Raji (cell line): ENCODE results near the gene LRRN4CL.

ENCODE experiments used
- POLR2A ChIP-seq: IDR thresholded peaks from 2 replicates; pipeline ENCODE4 v1.6.1; 2011; ENCODE audit warnings: low read depth, low read length, control low read depth; ENCODE audit not compliant: insufficient read depth

The LRRN4CL gene

DNA sequence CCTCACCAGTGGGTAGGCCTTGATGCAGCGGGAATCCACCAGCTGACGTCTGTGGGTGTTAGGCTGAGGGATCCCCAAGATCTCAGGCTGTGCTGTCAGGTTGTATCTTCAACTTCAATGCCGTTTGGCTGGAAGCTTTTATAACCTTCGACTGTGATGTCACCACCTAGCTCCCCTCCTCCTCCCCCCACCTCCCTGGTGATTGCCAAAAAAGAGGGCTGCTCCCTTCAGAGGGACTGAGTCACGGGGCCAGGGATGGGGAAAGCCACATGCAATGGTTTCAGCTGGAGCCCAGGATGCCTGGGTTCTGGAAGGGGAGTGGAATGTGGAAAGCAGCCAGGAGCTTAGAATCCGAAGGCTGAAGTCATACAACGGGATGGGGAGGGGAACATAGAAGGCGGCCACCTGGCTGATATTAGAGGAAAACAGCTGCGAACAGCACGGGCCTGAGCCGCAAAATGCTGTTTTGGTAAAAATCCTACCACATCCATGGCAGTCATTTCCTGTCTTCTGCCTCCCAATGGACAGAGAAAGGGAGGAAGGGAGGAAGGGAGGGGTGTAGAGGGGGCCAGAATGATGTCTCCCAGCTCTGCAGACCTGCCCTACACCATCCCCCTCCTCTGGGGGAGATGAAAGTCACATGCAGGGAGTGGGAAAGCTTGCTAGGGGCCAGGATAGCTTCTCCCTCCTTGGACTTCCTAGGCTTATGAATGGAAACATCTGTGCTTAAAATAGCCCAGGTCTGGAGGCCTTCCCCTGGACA lies at the start of gene LRRN4CL:
LRRN4CL (minus strand) TSS at position 110 of the 763 bp plus-strand sequence. CDS start 1,022 bp downstream, outside the sequence.
- no peak for TF ChIP-seq POLR2A

DNA sequence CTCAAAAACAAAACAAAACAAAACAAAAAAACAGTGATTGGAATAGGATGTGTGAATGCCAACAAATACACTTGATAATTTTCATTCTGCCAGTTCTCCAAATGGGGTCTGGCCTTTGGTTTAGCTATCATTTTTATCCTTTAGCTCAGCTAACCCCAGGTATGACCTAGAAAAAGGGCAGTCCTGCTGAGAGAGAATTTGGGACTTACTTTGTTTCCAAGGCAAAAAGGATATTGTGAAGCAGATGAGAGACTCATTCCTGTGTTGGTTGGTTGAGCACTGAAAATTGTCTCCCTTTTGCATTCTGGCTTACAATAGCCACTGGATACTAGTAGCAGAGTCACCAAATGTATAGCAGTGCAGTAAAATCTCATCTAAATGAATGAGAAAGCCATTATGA lies 47.9 kb upstream of the LRRN4CL start:
- TF ChIP-seq POLR2A, result no peak

DNA sequence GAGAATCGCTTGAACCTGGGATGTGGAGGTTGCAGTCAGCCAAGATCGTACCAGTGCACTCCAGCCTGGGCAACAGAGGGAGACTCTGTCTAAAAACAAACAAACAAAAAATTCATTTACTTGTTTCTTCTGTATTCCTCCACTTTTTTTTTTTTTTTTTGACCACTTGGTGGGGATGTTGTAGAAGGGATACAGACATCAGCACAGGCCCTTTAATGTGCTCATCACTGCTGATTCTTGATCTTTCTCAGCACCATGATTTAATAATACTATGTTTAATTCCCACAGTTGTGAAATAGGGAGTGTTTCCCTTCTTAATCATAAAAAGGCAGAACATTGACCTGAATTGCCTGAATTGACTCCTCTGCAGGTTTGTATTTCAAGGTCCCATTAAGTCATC lies 43.5 kb upstream of the LRRN4CL start:
- no peak for TF ChIP-seq POLR2A

DNA sequence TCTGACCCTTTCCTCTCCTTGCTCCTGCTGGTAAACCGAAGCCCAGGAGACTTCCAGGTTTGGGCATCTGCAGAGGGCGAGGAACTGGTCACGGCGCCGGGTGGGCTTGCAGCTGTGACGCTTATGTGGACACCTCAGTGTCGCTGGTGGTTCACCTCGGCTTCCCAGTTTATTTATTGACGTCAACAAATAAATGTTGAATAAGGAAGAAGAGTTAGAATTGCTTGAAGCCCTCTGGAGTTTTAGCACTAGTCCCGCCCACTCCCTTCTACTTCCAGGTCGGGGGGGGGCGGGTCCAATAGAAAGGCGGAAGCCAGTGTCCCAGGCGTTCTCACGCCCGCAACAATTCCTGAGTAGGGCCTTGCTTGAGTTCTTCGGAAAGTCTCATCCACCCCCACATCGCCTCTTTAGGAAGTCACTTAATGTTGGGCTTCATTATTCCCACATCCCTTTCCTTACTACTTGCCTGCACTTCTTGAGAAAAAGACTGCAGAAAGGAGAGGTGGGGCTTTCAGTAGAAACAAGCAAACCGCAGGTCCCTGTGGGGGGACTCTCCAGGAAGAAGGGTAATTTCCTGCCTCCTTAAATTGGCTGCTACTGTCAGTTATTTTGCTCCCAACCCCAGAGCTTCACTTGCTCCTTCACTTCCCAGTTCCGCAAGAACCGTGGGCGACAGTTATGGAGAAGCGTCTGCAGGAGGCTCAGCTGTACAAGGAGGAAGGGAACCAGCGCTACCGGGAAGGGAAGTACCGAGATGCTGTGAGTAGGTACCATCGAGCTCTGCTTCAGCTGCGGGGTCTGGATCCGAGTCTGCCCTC lies 39.0 kb upstream of the LRRN4CL start, which contains the start of gene TTC9C:
TTC9C (plus strand) TSS at position 316 of the 818 bp plus-strand sequence; CDS start at position 679, 363 bp downstream.
- peak; percentile 83 for TF ChIP-seq POLR2A

DNA sequence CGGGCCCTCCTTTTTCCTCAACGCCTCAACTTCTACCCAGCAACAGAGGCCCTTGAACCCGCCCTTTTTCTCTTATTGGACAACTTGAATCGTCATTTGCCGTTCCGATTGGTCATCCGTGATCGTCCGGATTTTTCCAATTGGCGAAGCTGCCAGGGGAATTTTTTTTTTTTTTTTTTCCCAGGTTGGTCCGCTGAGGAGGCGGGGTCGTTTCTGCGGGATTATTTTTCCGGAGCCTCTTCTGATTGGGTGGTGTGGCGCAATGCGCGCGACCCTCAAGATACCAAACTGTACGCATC lies 38.5 kb upstream of the LRRN4CL start:
- no peak for TF ChIP-seq POLR2A

DNA sequence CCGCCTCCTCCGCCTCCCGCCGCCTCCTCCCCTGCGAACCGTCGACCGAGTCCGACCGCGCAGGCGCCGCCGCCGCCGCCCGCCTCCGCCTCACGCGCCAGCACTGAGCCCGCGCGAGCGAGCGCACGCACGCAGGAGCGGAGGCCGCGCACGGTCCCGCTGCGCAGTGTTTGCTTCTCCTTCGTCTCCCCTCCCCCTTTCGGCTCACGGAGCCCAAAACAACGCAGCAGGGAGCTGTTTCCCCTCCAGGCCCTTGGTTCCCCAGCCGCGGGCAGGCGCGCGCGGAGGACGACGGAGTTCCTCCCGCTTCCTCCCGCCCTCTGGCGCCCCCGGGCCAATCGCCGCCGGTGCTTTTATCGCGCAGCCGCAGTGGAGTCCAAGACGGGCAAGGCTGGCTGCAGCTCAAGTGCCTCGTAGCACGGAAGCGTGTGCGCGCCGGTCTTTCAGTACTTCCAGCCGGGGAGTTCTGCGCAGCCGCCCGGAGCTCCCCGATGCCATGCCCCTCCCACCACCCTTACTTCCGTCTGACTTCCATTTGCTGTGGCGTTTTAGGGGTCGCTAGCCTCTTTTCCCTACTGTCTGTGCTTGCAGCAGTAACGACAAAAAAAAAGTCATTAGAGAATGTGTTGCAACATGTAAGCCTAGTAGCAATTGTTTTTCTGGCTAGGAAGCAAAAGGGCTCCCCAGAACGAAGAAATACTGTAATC lies 38.0 kb upstream of the LRRN4CL start, which contains the start of gene HNRNPUL2:
HNRNPUL2 (minus strand) TSS at position 293 of the 707 bp plus-strand sequence. CDS start 301 bp downstream, outside the sequence.
- peak; percentile 95 for TF ChIP-seq POLR2A

DNA sequence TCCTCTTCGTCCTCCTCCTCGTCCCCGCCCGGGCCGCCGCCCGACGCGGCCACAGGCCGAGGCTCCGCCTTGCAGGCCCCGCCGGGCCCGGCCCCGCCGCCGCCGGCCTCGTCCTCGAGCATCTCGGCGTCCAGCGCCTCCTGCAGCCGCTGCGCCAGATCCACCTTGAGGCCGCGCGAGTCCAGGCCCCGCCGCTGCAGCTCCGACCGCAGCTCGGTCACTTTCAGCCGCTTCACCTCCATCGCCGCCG lies 37.5 kb upstream of the LRRN4CL start:
- TF ChIP-seq POLR2A, result no peak

DNA sequence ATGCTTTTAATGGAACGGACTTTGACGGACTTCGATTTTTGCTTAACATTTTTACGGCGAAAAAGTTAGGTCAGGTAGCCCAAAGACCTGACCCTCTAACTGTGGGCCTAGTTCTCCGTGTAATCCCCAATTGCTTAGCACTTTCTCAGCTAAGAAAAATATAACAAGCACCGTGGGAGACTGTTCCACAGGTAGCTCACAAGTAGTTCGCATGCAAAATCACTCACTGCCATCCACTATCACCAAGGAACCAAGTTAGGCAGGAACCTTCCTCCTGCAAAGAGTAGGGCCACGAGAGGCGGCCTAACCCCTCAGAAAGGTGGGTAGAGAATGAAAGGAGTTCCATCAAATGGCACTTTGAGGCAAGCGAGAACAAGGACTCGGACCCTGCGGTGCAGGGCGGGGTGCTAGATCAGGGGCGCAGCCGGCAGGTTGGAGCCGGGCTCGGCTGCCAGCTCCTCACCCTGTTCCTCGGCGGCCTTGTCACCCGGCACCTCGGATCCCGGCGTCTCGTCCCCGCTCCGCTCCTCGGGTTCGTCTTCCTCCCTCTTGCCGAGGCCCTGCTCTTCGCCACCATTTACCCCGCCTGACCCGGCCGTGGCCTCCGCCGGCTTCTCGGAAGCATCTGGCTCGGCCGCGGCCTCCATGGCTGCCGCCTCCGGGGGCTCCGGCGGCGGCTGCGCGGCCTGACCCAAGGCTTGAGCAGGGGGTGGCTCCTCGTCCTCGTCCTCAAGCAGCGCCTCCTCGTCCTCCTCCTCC lies 37.0 kb upstream of the LRRN4CL start:
- TF ChIP-seq POLR2A, result no peak

DNA sequence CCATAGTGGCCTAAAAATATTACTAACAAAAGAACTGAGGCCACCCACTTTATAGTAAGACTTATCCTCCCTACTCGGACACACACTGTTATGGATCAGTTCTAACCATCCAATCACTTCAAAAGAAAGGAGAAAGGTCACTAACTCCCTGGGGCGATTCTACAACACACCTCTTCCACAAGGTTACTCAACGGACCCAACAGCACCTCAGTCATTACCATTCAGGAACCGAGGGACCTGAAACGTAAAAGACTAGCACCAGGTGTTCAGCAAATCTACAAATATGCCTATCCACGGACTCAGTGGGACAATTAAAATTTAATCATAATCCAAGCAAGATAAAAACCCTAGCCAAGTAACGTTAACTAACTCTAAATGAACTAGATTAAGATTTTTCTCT lies 36.3 kb upstream of the LRRN4CL start:
- TF ChIP-seq POLR2A, result no peak

DNA sequence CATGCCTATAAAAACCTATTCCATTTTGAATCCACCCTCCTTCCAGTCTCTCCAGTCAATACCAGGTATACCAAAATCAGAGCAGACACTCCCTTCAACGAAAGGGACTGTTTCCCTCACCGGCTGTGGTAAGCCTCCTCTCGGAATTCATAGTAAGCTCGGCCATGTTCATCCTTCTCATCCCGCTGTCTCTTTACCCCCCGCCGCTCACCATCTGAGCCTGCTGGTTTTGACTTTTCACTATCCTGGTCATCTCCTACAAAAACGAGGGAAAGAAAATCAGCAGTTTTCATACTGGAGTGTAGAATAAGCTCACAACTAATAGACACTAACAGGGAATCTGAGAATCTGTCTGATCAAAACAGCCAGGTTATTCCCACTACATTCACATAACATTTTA lies 34.8 kb upstream of the LRRN4CL start:
- TF ChIP-seq POLR2A, result no peak

DNA sequence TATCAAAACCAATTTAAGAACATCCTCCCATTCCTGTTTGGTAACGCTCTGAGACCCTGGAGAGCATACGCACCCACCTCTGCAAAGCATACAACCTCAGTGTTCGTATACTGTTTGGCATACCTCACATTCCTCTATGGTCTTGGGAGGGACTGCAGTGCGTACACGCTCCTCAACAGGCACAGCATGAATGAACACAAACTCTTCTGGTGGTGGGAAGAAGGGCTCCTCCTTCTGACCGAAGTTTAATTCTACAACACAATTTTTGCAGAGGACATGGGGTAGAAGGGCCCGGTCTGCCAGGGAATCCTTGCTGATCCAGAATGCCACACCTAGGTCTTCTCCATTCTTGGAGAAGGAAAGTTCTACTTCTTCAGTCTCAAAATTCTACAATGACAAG lies 32.7 kb upstream of the LRRN4CL start:
- no peak for TF ChIP-seq POLR2A

DNA sequence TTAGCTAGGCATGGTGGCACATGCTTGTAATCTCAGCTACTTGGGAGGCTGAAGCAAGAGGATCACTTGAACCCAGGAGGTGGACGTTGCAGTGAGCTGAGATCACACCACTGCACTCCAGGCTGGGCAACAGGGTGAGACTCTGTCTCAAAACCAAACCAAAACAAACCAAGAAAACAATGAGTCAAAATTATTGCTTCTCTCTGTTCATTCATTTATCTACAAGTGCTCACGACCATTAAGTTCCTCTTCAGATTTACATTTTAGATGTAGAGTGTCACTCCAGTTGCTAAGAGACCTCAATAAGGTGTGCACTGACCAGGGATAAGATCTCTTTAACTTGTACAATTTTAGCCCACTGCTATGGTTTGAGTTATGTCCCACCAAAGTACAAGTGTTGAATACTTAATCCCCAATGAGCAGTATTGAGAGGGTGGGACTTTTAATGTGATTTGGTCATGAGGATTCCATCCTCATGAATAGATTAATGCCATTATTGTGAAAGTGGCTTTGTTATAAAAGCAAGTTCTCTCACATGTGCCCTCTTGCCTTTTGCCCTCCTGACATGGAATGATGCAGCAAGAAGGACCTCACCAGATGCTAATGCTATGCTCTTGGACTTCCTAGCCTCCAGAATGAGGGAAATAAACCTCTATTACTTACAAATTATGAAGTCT lies 30.1 kb upstream of the LRRN4CL start:
- no peak for TF ChIP-seq POLR2A

DNA sequence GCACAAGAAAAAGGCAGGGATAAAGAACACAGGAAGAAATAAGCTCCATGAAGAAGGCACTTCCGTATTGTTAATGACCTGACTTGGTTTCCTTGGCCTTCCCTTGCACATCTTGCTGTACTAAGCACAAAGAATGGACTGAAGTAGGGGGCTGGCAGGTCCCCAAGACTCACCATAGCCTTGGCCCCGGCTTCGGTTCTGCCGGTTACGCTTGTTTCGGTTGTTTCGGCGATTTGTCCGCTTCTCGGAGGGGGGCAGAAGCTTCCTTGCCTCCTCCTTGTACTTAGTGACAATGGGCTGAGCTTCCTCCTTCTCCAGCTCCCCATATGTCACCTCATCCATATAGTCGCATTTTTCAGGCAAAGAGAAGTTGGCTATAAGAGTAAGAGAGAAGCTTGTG lies 27.5 kb upstream of the LRRN4CL start:
- TF ChIP-seq POLR2A, result no peak

DNA sequence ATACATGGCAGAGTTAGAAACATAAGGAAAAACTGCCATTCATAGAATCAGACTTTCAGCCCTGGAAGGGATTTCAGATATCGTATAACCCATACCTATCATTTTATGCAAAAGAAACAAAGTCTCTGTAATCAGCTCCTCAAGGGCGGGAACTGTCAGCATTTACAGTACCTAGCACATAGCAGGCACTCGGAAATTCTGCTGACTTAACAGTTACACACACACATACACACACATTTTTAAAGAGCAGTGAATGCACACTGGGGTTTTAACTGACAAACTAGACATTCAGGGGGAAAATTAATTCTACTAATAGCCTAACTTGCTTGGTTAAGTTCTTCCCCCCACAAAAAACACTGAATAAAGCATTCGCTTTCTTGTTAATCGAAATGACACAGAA lies 26.9 kb upstream of the LRRN4CL start:
- TF ChIP-seq POLR2A, result no peak

DNA sequence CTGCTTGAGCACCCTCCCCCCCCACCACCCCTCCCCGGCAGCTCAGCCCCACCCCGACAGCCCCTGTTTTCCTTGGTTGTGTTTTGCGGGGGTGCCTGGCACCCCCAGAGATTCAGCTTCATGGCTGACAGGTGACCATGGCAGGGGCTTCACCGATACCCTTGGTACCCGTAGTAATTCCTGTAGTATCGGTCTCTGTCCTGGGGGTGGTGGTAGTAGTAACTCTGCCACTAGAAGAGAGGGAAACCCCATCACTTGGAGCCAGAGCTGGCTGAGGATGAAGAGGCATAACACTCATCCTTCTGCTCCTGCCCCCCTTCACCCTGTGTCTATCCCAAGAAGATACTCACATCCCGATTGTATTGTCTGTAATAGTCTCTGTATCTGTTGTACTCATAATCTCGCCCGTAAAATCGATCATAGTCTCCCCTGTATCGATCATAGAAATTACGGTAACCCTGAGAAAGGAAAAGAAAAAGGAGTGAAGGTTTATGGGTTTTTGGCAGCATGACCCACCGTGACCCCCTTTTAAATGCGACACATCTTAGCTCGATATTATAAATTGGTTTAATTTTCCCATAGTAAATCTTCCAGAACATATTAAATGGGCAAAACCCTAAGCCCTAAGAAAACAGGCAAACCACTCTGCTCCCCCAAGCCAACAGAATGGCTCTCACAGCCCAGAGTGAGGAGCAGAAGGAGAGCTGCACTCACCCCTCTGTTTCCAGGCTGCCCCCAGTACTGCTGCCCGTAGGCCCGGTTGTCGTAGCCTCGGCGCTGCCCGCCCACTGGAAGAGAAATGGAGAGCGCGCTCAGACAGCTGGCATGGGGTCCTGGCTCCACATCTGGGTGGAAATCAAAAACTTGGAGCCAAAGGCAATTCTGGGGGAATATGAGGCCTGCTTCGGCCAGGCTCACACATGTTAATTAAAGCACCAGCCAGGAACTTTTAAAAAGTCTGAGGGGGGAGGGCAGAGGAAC lies 26.1 kb upstream of the LRRN4CL start:
- no peak for TF ChIP-seq POLR2A
